Measurements from ENCODE around the gene EHD4.

EHD4 gene

DNA sequence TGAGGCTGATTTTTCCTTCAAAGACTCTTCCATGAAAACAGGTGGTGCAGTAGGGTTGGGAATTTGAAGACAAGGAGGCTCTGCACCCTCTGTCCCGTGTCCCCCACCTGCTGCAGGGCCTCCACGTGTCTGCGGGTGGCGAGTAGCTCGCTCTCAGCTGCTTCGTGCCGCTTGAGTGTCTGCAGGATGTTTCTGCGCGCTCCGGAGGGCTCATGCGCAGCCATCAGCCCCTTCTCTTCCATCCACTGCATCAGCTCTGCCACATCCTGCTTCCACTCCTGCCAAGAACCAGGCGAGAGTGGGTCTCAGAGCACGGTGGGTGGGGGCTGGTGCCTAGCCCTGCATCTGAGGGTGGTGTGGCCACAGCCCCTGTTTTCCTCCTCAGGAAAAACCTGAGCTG lies 96.3 kb downstream of the EHD4 start:
- TF ChIP-seq, protein P1, sequence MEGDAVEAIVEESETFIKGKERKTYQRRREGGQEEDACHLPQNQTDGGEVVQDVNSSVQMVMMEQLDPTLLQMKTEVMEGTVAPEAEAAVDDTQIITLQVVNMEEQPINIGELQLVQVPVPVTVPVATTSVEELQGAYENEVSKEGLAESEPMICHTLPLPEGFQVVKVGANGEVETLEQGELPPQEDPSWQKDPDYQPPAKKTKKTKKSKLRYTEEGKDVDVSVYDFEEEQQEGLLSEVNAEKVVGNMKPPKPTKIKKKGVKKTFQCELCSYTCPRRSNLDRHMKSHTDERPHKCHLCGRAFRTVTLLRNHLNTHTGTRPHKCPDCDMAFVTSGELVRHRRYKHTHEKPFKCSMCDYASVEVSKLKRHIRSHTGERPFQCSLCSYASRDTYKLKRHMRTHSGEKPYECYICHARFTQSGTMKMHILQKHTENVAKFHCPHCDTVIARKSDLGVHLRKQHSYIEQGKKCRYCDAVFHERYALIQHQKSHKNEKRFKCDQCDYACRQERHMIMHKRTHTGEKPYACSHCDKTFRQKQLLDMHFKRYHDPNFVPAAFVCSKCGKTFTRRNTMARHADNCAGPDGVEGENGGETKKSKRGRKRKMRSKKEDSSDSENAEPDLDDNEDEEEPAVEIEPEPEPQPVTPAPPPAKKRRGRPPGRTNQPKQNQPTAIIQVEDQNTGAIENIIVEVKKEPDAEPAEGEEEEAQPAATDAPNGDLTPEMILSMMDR (IDR thresholded peaks at IDR 0.05) = no peak

DNA sequence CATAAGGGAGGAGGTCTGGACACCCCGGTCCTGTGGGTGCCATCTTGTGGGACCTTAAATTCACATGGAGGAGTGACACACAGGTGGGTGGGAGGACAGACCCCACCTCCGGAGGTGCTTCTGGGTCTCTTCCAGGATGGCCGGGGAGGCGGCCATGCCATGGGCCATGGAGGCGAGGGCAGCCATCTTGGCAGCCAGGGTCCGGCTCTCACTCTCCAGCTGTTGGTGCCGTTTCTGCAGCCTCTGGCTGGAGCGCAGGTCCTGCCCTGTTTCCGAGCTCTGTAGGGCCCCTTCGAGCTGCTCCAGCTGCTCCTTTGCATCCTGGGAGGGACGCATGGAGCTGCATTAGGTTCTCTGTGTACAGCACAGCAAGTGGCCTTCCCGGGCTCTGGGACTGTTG lies 97.6 kb downstream of the EHD4 start:
- TF ChIP-seq, protein P1 (IDR thresholded peaks at IDR 0.05) = no peak

DNA sequence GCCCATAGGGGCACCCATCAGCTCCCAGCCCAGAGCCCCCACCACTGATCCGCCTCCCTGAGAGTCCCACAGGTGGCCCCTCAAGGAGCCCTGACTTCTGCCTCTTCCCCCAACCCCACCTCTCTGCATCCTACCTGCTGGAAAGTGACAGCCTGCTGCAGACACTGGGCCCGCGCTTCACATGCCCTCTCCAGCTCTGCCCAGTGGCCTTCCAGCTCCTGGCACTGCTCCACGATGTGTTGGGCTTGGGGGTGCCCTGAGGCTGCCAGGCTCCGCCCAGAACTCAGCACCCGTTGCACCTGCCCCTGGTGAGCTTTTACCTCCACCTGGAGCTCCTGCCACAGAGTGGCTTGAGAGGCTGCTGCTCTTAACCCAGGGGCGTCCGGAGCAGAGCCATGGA lies 98.6 kb downstream of the EHD4 start:
- TF ChIP-seq, protein P1 (IDR thresholded peaks at IDR 0.05) = no peak

DNA sequence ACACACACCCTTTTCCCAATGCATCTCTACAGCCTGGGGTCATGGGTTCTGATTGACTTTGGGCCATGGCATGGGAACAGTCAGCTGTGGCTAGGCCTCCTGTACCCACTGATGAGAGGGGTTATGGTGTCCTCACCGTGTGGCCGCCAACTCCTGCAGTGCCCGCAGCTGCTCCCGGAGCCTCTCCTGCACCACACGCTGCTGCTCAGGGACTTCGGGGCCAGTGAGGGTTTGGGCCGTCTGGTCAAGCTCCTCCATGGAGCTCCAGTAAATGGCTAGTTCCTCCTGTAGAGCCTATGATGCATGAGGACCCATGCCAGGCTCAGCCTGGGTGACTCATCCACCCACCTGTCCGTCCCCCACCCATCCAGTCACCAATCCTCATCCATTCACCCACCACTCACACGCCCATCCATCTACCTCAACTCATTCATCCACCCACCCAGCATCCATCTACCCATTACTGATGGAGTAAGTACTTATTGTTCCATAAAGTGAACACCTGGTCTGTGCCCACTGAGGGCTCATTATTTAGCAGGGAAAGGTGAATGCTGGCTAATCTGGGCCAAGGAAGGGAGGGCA lies 100.1 kb downstream of the EHD4 start:
- TF ChIP-seq, protein P1 (IDR thresholded peaks at IDR 0.05) = no peak

DNA sequence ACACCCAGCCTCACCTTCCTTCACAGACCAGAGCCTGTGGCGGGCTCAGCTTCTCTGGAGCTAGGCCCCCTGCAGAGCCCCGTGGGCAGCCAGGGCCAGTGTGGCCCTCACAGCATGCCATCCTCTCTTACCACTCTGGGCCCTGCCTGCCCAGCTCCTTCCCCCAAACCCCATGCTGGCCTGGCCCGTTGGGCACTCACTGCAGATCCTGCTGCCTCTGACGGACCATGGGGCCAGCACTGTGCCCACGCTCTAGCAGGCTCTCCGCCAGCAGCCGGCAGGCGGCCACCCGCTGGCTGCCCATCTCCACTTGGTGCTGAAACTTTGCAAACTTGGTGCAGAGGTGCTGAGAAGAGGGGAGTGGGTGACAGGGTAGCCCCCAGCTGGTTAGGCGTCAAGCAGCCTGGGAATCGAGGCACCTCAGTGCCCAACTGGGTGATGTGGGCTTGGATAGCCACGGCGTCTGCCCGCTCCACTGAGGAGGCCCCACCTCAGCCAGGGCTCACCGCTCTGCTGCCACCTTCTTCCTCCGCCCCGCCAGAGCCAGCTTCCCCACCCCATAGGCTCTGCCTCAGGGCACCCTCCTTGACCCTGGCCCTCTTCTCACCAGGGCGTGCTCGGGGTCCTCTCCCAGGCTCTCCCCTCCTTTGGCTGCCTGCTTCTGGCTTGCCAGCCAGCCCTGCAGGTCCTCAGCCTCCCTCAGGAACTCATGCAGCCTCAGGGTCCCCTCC lies 101.0 kb downstream of the EHD4 start:
- TF ChIP-seq, protein P1 (IDR thresholded peaks at IDR 0.05) = no peak

DNA sequence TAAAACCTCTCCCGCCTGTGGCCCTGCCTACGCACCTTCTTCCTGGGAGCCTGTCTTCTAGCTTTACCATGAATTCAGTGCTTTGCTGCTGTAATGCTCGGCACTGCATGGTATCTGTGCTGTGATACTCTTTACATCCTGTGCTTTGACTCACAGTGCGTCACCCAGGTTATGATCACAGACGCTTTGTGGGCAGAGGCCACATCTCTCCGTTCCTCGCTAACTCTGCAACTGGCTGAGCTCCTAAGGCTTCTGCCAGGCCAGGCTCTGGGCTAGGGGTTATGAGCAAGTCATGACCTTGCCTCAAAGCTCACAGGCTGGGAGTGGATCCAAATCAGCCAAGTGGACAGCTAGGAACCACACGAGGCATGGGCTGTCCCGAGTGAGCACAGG lies 101.7 kb downstream of the EHD4 start:
- TF ChIP-seq, protein P1 (IDR thresholded peaks at IDR 0.05) = no peak

DNA sequence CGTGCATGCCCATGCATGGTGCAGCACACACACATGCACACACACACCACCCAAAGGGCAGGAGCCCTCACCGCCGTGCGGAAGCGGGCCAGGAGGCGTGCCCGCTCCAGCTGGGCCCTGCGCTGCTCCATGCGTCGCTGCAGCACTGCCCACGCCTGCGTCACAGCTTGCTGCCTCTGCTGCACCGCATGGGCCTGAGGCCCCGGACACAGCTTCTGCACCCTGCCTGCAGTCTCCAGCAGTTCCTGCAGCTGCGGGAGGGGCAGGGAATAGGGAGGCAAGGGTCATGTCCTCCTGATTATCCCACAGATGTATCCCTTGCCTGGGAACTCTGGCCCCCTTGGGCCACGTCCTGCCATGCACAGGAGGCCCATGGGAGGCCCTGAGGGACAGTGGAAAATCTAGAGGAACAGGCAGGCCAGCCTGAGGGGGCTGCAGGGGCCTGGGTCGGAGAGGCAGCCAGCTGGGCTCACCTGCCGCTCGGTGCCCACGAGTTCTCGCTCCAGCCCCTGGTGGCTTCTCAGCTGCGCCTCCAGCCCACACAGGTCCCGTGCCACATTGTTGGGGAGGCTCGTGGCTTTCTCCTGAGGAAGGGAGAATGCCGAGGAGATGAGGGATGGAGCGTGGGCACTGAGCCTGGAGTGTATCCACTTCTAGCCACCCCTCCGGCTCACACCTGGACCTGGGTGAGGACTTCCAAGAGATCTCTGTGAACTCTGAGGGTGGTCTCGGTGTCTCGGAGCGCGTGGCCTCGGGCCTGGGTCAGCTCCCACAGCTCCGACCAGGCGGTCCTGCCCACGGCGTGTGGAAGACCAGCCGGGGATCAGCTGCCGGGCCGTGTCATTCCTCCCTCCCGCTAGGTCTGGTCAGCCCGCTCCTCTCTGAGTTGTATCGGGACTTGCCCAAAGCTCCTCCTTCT lies 102.3 kb downstream of the EHD4 start:
- TF ChIP-seq, protein P1 (IDR thresholded peaks at IDR 0.05) = no peak

All from LNCAP (cell line).